HG03469 (cell line): ENCODE results near the gene DCBLD1.

Experiments used
- ATAC-seq: cut with Tn5 transposase; IDR thresholded peaks from one replicate; pipeline ENCODE4 v1.9.1; 2021; ENCODE audit warnings: mild to moderate bottlenecking, moderate library complexity, moderate number of reproducible peaks; ENCODE audit not compliant: unreplicated experiment

DCBLD1 gene

DNA sequence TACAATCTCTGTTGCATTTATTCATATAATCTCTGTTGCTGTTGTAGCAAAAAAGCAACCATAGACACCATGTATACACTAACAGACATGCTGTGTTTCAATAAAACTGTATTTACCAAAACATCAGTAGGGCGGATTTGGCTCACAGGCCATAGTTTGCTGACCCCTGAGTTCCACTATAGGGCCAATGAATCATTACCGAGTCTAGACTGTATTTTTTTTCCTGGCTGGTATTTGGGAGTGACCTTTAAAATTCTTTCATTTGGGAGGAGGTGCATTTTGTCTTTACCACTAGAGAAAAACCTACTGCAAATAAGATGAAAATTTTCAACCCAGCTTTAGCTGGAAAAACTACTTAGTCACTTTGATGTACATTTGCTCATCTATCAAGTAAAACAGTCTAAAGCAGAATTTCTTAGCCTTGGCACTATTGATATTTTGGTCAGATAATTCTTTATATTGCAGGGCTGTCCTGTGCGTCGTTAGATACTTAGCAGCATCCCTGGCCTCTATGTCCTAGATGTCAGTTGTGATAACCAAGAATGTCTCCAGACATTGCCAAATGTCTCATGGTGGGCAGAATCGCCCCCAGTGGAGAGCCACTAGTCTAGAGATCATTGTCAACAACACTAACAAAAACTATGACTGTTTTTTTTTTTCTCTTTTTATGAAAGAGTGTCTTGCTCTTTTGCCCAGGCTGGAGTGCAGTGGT is 39.5 kb downstream of the DCBLD1 start:
- ATAC-seq: no peak

GRCh38 chr6:117525607-117526006 is 43.1 kb downstream of the DCBLD1 start:
- no peak for ATAC-seq

DNA sequence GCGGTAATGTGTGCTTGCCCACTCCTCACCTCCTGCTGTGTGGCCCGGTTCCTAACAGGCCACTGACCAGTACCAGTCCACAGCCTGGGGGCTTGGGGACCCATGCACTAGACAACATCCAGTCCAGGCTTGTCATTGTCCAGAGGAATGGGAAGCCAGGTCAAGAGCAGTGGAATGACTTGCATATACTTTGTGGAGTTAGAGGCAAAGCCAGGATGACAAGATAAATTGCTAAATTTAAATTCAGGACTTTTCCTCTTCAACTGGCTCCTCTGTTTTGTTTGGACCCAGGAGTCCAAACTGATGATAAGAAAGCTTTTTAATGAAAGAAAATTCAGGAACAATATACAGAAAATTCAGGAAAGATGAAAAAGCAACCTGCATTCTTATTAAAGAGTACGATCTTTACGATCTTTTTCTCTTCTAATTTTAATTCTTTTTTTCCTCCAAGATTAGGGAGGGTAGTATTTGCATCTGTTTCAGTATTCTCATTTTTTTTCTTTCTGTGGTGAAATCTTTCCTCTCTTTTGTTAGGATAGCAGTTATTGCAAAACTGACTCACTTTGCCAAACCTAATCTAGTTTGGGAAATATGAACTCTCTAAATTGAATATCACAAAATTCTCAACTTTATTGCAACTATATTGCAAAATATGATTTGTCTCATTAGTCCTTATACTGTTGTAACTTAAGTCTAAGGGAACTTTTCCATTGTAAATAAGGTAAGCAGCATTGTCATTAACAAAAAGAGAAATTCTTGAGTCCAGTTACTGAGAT is 48.2 kb downstream of the DCBLD1 start:
- ATAC-seq: no peak

- no peak for ATAC-seq
Observed at GRCh38 chr6:117531346-117531745, 48.9 kb downstream of the DCBLD1 start.

DNA sequence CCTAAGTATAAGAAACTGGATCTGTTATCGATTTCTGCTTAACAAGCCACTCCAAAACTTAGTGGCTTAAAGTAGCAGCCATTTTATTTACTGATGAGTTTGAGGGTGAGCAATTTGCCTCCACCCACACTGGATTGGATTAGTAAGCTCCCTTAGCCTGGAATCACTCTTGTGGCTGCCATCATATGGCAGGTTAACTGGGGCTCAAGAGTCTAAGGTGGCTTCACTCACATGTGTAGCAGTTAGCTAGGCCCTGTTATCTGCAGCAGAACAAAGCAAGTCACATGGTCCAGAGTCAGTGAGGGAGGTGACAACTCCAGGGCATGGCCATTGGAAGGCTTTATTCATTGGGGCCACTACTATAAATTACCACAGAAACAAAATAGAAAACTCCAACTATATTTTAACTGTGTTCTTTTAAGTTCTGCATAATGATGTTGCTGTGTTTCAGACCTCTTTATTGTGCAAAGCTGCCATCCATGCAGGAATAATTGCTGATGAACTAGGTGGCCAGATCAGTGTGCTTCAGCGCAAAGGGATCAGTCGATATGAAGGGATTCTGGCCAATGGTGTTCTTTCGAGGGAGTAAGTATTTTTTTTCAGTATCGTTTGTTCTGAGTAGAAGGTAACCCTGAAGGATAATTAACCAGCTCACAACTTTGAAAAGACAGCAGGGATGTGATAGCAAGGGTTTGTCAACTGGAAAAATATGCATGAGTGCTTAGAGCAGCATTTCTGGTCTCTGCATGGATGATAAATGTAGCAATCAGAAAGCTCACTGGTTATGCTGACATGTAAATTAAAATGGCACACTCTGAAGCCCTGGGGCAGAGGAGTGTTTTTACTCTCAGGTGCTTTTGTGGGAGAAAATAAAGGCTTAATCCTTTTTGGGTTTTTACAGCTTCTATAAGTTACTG is 49.6 kb downstream of the DCBLD1 start:
- no peak for ATAC-seq

GRCh38 chr6:117533775-117534174 is 51.3 kb downstream of the DCBLD1 start:
- ATAC-seq: no peak

GRCh38 chr6:117534974-117535373 is 52.5 kb downstream of the DCBLD1 start:
- no peak for ATAC-seq

- ATAC-seq: no peak
Observed at GRCh38 chr6:117536317-117536716, 53.8 kb downstream of the DCBLD1 start.

GRCh38 chr6:117538615-117539014 is 56.1 kb downstream of the DCBLD1 start:
- ATAC-seq: no peak

DNA sequence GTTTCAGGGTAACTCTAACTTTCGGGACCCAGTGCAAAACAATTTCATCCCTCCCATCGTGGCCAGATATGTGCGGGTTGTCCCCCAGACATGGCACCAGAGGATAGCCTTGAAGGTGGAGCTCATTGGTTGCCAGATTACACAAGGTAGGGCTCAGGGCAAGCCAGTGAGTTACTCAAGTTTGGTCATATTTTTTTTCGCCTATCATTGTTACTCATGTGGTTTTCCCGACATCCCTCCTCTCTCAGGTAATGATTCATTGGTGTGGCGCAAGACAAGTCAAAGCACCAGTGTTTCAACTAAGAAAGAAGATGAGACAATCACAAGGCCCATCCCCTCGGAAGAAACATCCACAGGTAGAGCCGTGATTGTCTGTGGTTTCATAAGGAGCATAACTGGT is 58.2 kb downstream of the DCBLD1 start:
- no peak for ATAC-seq

DNA sequence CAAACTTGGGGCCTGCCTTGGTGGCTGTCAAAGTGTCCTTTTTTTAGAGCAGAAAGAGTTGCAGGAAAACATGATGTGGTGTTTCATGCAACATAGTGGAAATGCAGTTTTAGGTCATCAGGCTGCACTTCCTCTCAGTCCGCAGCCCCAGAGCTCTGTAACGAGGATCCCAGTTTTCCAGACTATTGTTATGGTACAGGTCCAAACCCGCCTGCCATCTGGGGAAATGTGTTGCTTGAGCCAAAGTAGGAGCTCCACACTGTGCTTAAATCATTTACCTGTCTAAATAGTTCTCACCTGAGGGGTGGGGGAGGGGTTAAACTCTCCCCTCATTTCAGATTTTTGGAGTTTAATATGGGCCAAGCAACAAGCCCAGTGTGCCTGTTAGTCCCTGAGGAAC is 60.0 kb downstream of the DCBLD1 start:
- no peak for ATAC-seq

DNA sequence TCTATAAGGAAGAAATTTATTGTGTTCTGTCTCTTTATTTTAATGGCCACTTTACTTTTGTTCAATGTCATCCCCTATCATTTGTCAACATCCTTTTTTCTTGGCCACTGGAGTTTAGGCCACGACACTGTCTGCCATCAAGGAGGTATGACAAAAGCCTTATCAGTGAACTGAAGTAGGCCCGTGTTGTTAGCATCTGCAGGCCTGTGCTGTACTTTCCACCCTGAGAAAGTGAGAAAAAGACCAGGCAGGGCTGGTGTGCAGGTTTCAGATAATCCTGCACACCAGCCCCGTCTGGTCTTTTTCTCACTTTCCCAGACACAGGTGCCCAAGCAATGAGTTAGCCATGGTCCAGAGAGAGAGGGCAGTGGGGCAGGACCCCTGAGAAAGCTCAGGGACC is 62.2 kb downstream of the DCBLD1 start:
- ATAC-seq: no peak

- ATAC-seq: no peak
Observed at GRCh38 chr6:117545161-117545595, 62.7 kb downstream of the DCBLD1 start.

DNA sequence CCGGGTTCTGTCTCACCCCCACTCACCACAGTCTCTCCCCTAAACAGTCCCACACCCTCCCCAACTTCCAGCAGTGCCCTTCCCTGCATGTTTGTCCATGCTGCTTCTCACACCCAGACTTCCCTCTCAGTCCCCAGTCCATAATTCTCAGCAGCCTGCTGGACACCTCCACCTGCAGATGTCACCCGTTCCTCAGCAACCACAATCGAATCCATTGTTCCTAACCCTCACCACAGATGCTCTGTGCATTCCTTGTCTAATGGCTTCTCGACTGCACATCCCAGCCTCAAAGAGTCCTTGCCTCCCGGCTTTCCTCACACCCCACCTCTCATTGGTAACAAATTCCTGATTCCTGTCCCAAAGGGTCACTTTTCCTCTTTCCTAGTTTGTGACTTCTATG is 64.2 kb downstream of the DCBLD1 start:
- no peak for ATAC-seq

- ATAC-seq: peak; percentile 30
Observed at GRCh38 chr6:117547688-117548621, 65.5 kb downstream of the DCBLD1 start.

- ATAC-seq: no peak
Observed at GRCh38 chr6:117548797-117549301, 66.4 kb downstream of the DCBLD1 start.

DNA sequence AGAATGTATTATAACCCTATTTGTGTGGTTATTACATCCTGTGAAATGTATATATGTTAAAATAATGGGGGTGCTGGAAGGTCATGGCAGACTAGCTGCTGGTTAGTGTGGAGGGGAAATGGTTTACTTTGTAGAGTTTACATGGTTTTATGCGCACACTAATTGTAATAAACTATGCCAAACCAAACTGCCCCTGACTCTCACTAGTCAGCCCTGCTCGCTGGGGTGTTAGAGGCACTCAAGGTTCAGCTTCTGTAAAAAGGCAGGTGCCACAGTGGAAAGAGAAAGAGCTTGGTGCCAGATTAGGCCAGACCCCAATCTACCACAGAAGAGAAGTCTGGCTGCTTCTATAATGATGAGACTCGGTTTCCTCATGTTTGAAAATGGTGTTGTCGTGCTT is 67.1 kb downstream of the DCBLD1 start:
- no peak for ATAC-seq

DNA sequence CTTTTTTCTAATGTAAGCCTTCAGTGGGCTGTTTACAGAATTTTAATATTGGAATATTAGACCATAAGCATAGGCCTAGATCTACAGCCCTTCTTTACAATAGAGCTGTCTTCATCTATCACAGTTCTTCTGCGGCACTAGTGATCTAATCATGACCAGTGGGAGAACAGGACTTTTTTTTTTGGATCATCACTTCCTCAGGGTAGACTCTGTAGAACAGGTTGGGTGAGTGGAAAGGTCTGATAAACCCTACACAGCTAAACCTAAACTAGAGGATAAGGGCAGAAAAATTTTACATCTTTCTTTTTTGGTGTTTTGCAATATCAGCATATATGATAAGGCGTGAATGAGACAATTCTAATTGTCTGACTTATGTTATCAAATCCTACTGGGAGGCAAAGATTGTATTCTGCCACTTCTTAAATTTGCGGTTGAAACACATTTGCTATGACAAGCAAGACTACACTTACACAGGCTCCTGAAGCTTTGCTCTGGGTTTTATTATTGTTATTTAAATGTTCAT is 67.7 kb downstream of the DCBLD1 start:
- ATAC-seq: no peak

DNA sequence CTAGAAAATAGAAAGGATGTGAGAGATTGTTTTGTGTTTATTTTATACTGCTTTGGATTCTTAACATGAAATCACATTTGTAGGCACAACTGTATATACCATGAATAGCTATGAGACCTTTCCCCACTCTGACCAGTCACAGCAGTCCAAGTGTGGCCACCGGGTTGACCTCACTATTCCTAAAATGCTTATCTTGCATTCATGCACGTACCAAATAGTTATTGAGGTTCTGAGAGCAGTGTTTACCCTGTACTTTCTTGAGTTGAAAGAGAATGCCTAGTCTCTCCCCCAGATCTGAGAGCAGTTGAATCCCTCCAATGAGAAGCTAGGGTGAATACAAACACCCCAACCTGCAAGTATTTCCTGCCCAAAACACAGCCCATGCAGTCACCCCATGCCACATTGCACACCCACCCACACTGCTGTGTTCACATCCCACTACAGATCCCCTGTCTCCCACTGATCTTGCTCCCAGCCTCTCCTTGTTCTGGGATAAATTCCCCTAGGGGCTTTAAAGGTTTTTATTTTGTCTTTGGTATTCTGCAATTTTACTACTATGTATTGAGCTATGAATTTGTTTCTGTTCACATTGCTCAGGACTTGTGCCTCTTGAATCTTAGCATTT is 68.3 kb downstream of the DCBLD1 start:
- no peak for ATAC-seq
